HG02678 (cell line): ENCODE results near the gene TBC1D3E.
"Not testable (repeated sequence)": the region's sequence is repeated elsewhere in the genome, so short reads cannot be mapped to it uniquely, and the experiment has no call there.

Experiments
- ATAC-seq: cut with Tn5 transposase; IDR thresholded peaks from one replicate; pipeline ENCODE4 v1.9.1; 2021; ENCODE audit warnings: mild to moderate bottlenecking, moderate library complexity; ENCODE audit not compliant: unreplicated experiment

The TBC1D3E gene

DNA sequence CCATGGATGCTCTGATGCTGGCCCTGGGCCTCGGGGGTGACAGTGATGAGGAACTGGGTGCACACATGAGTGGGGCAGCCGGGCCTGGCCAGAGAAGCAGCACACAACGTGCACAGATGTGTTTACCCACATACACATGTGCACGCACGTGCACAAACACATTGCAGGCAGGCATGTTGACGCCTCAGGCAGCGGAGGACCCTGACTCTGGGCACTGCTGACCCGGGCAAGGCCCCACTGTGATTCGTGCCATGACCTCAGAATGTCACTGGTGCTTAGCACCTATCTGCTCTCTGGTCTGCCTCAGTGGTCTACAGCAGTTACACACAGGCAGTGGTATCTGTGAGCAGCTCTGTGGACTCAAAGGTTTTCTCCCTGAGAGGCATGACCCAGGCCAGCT, at the start of gene TBC1D3E:
TSS of gene TBC1D3E (plus strand) at position 301 of the 400 bp plus-strand sequence. CDS start 1,545 bp downstream, outside the sequence.
- not testable (repeated sequence) for ATAC-seq

DNA sequence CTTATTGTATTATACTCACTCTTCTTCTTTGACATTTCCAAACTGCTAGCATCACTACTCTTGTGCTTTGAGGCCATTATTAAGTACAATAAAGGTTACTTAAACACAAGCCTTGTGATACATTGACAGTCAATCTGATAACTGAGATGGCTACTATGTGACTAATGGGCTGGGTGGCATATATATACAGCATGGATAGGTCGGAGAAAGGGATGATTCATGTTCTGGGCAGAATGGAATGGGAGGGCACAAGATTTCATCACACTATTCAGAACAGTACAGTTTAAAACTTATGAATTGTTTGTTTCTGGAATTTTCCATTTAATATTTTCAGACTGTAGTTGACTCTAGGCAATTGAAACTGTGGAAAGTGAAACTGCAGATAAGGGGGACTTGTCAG, 40.4 kb upstream of the TBC1D3E start:
- not testable (repeated sequence) for ATAC-seq

DNA sequence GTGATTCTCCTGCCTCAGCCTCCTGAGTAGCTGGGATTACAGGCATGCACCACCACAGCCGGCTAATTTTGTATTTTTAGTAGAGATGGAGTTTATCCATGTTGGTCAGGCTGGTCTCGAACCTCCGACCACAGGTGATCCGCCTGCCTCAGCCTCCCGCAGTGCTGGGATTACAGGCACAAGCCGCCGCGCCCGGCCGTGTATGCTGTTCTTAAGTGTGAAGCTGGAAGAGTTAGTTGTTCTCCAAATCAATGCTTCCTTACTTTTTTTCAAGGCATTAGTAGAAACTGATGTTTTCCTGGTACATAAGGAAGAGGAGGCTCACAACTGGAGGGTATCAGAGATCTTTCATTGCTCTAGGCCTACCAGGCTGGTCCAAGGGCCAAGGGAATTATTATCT, 39.6 kb upstream of the TBC1D3E start:
- not testable (repeated sequence) for ATAC-seq

DNA sequence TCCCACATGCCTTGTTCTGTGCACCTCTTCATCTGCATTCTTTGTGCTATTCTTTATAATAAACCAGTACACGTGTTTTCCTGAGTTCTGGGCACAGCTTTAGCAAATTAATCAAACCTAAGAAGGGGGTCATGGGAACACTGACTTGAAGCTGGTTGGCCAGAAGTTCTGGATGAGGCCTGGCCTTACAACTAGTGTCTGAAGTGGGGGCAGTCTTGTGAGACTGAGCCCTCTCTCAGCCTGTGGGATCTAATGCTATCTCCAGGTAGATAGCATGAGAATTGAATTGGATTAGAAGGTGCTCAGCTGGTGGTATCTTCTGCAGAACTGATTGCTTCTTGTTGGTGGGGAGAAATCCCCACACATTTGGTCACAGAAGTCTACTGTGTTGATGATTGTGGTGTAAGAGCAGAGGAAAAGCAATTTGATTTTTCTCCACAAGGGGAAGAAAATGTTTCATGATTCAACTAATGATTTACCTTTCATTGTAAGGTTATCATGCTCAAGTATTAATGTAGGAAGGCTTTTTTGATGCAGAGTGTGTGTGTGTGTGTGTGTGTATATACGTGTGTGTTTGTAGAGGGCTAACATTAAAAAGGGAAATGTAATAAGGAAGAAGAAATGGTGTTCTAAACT, 33.6 kb upstream of the TBC1D3E start:
- not testable (repeated sequence) for ATAC-seq

DNA sequence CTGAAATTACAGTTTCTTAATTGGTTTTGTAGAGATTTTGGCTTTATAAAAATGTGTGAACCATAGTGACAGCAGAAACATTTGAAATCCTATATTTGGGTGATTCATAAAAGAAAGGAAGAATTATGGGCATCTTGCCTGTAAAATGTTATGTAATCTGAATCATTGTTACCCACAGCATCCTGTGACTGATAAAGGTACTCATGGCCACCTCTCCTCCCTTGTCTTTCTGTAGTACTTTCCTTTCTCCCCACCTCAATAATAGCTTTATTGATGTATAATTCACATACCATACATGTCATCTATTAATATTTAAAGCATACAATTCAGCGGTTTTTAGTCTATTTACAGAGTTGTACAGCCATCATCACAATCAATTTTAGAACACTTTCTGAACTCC, 28.5 kb upstream of the TBC1D3E start:
- not testable (repeated sequence) for ATAC-seq

DNA sequence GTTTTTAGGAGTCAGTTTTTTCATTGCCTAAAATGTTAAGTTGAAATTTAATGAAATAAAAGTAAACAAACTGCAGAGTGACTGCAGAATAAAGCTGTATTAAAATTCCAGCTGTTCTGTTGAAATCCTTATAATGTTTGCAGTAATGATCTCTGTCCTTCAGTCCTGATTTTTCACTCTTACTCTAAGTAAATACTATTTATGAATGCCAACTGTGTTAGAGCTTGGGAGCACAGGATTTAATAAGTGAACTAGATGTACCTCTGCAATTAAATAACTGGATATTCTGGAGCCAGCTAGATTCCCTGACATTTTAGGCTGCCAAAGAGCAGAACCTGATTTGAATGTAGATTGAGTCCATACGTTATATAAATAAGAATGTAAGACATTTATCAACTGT, 7.9 kb upstream of the TBC1D3E start:
- not testable (repeated sequence) for ATAC-seq

DNA sequence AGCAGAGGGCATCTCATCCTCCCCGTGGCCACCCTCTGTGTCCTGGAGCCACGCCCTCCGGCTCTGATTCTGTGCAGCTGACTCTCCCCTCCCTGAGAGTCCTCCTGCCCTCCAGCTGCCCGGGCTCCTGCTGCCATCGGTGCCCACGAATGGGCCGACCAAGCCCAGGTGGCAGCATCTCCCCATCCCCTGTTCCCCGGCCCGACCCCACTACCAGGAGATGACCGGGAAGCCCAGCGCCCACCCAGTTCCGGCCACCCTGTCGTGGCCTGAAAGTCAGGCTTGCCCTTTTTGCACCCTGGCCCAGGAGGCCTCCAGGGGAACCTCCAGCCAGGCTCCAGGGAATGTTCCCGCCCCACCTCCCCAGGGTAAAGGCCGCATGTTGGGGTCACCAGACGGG, 7.1 kb downstream of the TBC1D3E start:
- not testable (repeated sequence) for ATAC-seq
